ENCODE results near the gene MGLL. TPM values are rescaled to one million over a fixed set of nuclear protein-coding genes. Genes with fewer than 3 reads are reported as not detected.
"Not testable (repeated sequence)": the region's sequence is repeated elsewhere in the genome, so short reads cannot be mapped to it uniquely, and the experiment has no call there.

MGLL gene
- polyA plus RNA-seq, 2 donors: 78.0 to 99.1 TPM

DNA sequence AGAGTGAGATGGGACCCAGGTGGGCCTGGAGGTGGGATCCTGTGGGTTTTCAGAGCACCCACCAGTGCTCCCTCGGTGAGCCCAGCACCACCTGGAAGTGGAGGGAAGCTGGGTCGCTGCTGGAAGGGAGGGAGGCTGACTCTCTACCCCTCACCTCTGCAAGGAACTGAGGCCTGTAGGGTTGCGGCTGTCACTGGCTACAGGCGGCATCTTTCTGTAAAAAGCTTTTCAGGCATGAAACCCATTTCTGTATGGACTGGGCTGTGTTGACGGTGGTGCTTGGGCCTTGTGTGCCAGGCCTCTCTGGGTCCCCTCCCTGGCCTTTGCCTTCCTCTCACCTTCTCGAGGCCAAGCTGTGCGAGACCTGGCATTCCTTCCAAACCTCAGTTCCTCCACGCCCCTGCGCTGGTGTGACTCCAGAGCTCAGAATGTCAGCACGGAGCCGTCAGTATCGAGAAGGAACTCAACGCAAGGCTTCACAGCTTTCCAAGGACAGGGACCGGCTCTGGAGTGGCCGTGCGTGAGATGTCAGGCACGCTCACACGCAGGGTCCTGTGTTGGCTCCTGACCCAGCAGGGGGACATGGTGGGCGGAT, 133.0 kb downstream of the MGLL start:
- Histone ChIP-seq H3K4me1 (ENCODE audit: control insufficient read depth in 2 of 2, insufficient read depth in 2 of 2, low read length in 1 of 2) (peaks cover 0 to 2% of the 10 kb centered on the region in 2 donors), H3K9me3 (ENCODE audit: control insufficient read depth in 2 of 2, insufficient read depth in 1 of 2, low read depth in 1 of 2, low read length in 1 of 2) (no peaks in the 10 kb centered on the region), H3K27ac (ENCODE audit: low read depth in 2 of 2, low read length in 1 of 2) (peak overlapping the region in 1 of 2 donors; percentile 14), H3K4me3 (ENCODE audit: low read depth in 1 of 2, low read length in 2 of 2) (no peak overlapping the region), H3K36me3 (ENCODE audit: control insufficient read depth in 2 of 2, insufficient read depth in 2 of 2, low read length in 1 of 2) (peaks cover 8 to 27% of the 10 kb centered on the region in 2 donors), H3K27me3 (ENCODE audit: control insufficient read depth in 1 of 2, insufficient read depth in 2 of 2, low read length in 2 of 2) (no peaks in the 10 kb centered on the region)
- 89 to 90% methylated on average over 19 of the region's 19 CpGs for WGBS, 2 donors

DNA sequence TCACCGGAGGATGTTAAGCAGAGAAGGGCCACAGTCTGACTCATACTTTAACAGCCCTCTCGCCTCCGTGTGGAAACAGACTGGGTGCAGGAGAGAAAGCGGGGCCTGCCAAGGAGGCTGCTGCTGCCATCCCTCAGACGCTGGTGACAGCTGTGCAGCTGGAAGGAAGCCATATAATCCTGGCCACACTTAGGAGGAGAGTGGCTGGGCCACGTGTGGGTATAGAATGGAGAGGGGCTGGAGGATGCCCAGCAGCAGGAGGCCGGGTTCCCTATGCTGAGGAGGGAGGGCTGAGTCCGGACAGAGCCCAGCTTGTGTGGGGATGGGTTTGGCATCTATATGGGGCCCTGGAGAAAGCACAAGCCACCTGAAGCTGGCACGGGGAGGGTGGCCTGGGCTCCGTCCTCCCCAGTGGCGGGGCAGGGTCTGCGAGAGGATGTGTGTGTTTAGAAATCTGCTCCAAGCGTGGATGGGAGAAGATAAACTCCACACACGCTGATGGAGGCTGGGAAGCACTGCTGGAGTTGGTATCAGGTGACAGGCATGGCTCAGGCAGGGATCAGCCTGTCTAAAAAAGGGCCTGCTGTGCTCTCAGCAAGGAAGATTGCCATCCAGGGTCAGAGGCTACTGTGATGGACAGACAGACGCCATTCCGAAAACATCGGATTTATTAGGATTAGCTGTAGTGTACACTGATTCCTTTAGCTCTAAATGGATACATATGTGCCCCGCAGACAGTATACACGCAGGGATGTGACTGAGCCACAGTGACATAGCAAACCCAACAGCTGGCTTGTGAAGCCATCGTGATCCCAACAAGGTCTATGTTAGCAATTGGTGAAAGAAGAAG, 133.7 kb downstream of the MGLL start:
- no peaks in the 10 kb centered on the region for H3K9me3 ChIP-seq (ENCODE audit: control insufficient read depth in 2 of 2, insufficient read depth in 1 of 2, low read depth in 1 of 2, low read length in 1 of 2)
- H3K4me1 ChIP-seq (ENCODE audit: control insufficient read depth in 2 of 2, insufficient read depth in 2 of 2, low read length in 1 of 2): peaks cover 0 to 2% of the 10 kb centered on the region in 2 donors
- peak overlapping the region in 1 of 2 donors; percentile 22 for H3K27ac ChIP-seq (ENCODE audit: low read depth in 2 of 2, low read length in 1 of 2)
- no peak overlapping the region for H3K4me3 ChIP-seq (ENCODE audit: low read depth in 1 of 2, low read length in 2 of 2)
- peaks cover 8 to 25% of the 10 kb centered on the region in 2 donors for H3K36me3 ChIP-seq (ENCODE audit: control insufficient read depth in 2 of 2, insufficient read depth in 2 of 2, low read length in 1 of 2)
- WGBS, 2 donors: 71 to 78% methylated on average over 20 of the region's 20 CpGs
- no peaks in the 10 kb centered on the region for H3K27me3 ChIP-seq (ENCODE audit: control insufficient read depth in 1 of 2, insufficient read depth in 2 of 2, low read length in 2 of 2)

DNA sequence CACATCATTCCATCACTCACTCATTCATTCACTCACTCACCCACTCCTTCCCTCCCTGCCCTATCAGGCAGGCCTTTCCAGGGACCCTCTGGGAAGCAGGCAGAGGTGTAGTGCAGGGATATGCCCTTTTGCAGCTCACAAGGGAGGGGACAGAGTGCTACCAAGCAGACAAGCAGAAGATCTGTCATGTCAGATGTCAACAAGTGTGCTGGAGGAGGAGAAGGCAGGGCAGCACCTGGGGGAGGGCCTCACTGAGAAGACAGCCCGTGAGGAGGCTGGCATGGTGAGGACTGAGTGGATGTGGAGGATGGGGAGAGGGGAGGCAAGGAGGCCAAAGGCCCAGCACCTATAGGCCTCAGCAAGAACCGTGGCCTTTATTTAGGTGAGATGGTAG, 134.3 kb downstream of the MGLL start:
- H3K27ac ChIP-seq (ENCODE audit: low read depth in 2 of 2, low read length in 1 of 2): no peak overlapping the region
- no peaks in the 10 kb centered on the region for H3K9me3 ChIP-seq (ENCODE audit: control insufficient read depth in 2 of 2, insufficient read depth in 1 of 2, low read depth in 1 of 2, low read length in 1 of 2)
- H3K4me3 ChIP-seq (ENCODE audit: low read depth in 1 of 2, low read length in 2 of 2): no peak overlapping the region
- no peaks in the 10 kb centered on the region for H3K27me3 ChIP-seq (ENCODE audit: control insufficient read depth in 1 of 2, insufficient read depth in 2 of 2, low read length in 2 of 2)
- 68 to 78% methylated on average over 2 of the region's 2 CpGs for WGBS, 2 donors
- peaks cover 0 to 2% of the 10 kb centered on the region in 2 donors for H3K4me1 ChIP-seq (ENCODE audit: control insufficient read depth in 2 of 2, insufficient read depth in 2 of 2, low read length in 1 of 2)
- peaks cover 4 to 24% of the 10 kb centered on the region in 2 donors for H3K36me3 ChIP-seq (ENCODE audit: control insufficient read depth in 2 of 2, insufficient read depth in 2 of 2, low read length in 1 of 2)

DNA sequence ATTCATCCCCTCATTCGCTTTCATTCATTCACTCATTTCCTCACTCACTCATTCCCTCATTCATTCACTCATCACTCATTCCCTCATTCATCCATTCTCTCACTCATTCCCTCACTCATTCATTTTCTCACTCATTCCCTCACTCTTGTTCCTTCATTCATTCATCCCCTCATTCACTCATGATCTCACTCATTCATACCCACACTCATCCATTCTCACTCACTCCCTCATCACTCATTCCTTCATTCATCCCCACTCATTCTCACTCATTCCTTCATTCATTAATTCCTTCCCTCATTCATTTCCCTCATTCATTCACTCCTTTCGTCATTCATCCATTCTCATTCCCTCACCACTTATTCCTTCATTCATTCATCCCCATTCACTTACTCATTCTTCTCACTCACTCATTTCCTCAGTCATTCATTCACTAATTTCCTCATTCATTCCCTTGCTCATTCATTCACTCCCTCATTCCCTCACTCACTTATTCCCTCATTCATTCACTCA, 135.0 kb downstream of the MGLL start:
- Histone ChIP-seq H3K4me1 (ENCODE audit: control insufficient read depth in 2 of 2, insufficient read depth in 2 of 2, low read length in 1 of 2) (peaks cover 0 to 2% of the 10 kb centered on the region in 2 donors), H3K4me3 (ENCODE audit: low read depth in 1 of 2, low read length in 2 of 2) (no peak overlapping the region), H3K9me3 (ENCODE audit: control insufficient read depth in 2 of 2, insufficient read depth in 1 of 2, low read depth in 1 of 2, low read length in 1 of 2) (no peaks in the 10 kb centered on the region), H3K27ac (ENCODE audit: low read depth in 2 of 2, low read length in 1 of 2) (no peak overlapping the region), H3K36me3 (ENCODE audit: control insufficient read depth in 2 of 2, insufficient read depth in 2 of 2, low read length in 1 of 2) (peaks cover under 1 to 16% of the 10 kb centered on the region in 2 donors), H3K27me3 (ENCODE audit: control insufficient read depth in 1 of 2, insufficient read depth in 2 of 2, low read length in 2 of 2) (no peaks in the 10 kb centered on the region)
- 97% methylated on average over 2 of the region's 2 CpGs for WGBS, 2 donors

DNA sequence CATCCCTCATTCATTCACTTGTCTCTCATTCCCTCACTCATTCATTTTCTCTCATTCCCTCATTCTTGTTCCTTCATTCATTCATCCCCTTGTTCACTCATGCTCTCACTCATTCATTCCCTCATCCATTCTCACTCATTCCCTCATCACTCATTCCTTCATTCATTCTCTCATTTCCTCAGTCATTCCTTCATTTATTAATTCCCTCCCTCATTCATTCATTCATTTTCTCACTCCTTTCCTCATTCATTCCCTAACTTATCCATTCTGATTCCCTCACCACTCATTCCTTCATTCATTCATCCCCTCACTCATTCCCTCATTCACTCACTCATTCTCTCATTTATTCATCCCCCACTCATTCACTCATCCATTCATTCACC, 135.8 kb downstream of the MGLL start:
- Histone ChIP-seq H3K4me1 (ENCODE audit: control insufficient read depth in 2 of 2, insufficient read depth in 2 of 2, low read length in 1 of 2) (peaks cover 0 to 2% of the 10 kb centered on the region in 2 donors), H3K36me3 (ENCODE audit: control insufficient read depth in 2 of 2, insufficient read depth in 2 of 2, low read length in 1 of 2) (peaks cover 0 to 11% of the 10 kb centered on the region in 2 donors), H3K27me3 (ENCODE audit: control insufficient read depth in 1 of 2, insufficient read depth in 2 of 2, low read length in 2 of 2) (no peaks in the 10 kb centered on the region), H3K9me3 (ENCODE audit: control insufficient read depth in 2 of 2, insufficient read depth in 1 of 2, low read depth in 1 of 2, low read length in 1 of 2) (no peaks in the 10 kb centered on the region), H3K27ac (ENCODE audit: low read depth in 2 of 2, low read length in 1 of 2) (no peak overlapping the region), H3K4me3 (ENCODE audit: low read depth in 1 of 2, low read length in 2 of 2) (no peak overlapping the region)

DNA sequence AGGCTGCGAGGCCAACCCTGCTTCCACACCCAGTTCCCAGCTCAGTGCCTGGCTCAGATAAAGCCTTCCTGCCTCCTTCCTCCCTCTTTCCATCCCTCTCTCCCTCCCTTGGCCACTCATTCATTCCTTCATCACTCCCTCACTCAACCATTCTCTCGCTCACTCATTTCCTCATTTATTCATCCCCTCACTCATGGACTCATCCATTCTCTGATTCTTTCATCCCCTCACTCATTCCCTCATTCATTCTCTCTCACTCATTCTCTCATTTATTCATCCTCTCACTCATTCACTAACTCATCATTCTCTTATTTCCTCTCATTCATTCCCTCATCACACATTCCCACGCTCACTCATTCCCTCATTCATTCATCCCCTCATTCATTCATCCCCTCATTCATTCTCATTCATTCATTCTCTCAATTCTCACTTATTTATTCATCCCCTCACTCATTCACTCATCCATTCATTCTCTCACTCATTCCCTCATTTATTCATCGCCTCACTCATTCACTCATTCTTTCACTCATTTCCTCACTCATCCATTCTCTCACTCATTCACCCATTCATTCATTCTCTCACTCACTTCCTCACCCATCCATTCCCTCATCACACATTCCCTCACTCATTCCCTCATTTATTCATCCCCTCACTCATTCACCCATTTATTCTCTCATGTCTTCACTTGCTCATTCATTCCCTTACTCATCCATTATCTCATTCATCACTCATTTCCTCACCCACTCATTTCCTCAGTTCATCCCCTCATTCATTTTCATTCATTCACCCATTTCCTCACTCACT, 136.4 kb downstream of the MGLL start:
- no peak overlapping the region for H3K27ac ChIP-seq (ENCODE audit: low read depth in 2 of 2, low read length in 1 of 2)
- no peaks in the 10 kb centered on the region for H3K9me3 ChIP-seq (ENCODE audit: control insufficient read depth in 2 of 2, insufficient read depth in 1 of 2, low read depth in 1 of 2, low read length in 1 of 2)
- 74 to 80% methylated on average over 4 of the region's 4 CpGs for WGBS, 2 donors

DNA sequence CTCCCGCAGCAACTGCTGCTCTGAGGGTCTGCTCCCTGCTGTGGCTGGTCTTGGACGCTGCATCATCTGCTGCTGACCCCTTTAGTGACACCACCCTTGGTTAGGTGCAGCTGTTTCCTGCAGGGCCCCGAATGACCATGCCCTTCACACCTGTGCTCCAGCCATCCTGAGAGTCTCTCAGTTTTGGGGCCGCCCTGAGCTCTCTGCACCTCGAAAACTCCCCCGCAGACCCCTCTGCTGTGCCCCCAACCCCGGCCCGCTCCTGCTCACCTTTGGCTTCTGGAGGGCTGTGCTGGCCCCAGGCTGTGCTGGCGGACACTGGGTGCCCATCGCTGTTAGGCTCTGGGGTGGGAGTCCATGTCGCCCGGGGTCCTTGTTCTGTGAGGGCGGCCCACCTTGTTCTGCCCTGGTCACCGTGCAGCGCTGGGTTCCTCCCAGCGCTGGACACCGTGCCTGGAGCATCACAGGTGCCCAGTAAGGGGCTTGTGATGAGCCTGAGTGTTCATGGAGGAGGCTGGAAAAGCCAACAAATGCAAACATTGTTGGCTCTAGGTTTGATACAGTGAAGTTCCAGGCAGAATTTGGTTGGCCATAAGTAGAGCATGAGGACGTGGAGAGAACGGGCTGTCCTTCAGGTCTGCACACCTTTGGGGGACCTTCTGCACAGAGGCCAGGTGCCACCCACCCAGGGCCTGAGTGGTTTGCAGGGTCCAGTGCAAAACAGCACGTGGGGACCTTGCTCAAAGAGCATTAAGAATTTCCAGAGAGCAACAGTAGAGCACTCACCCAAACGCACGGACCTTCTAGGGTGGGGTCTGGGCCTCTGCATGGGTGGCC, 137.2 kb downstream of the MGLL start:
- Histone ChIP-seq H3K27me3 (ENCODE audit: control insufficient read depth in 1 of 2, insufficient read depth in 2 of 2, low read length in 2 of 2) (no peaks in the 10 kb centered on the region), H3K9me3 (ENCODE audit: control insufficient read depth in 2 of 2, insufficient read depth in 1 of 2, low read depth in 1 of 2, low read length in 1 of 2) (no peaks in the 10 kb centered on the region), H3K27ac (ENCODE audit: low read depth in 2 of 2, low read length in 1 of 2) (no peak overlapping the region), H3K4me3 (ENCODE audit: low read depth in 1 of 2, low read length in 2 of 2) (no peak overlapping the region), H3K4me1 (ENCODE audit: control insufficient read depth in 2 of 2, insufficient read depth in 2 of 2, low read length in 1 of 2) (no peaks in the 10 kb centered on the region), H3K36me3 (ENCODE audit: control insufficient read depth in 2 of 2, insufficient read depth in 2 of 2, low read length in 1 of 2) (peaks cover 0 to 10% of the 10 kb centered on the region in 2 donors)
- 76 to 78% methylated on average over 22 of the region's 22 CpGs for WGBS, 2 donors

More for the DNA sequence above, 136.4 kb downstream of the MGLL start:
- Histone ChIP-seq H3K4me3 (ENCODE audit: low read depth in 1 of 2, low read length in 2 of 2) (no peak overlapping the region), H3K4me1 (ENCODE audit: control insufficient read depth in 2 of 2, insufficient read depth in 2 of 2, low read length in 1 of 2) (peaks cover 0 to 2% of the 10 kb centered on the region in 2 donors), H3K27me3 (ENCODE audit: control insufficient read depth in 1 of 2, insufficient read depth in 2 of 2, low read length in 2 of 2) (no peaks in the 10 kb centered on the region), H3K36me3 (ENCODE audit: control insufficient read depth in 2 of 2, insufficient read depth in 2 of 2, low read length in 1 of 2) (peaks cover 0 to 8% of the 10 kb centered on the region in 2 donors)

DNA sequence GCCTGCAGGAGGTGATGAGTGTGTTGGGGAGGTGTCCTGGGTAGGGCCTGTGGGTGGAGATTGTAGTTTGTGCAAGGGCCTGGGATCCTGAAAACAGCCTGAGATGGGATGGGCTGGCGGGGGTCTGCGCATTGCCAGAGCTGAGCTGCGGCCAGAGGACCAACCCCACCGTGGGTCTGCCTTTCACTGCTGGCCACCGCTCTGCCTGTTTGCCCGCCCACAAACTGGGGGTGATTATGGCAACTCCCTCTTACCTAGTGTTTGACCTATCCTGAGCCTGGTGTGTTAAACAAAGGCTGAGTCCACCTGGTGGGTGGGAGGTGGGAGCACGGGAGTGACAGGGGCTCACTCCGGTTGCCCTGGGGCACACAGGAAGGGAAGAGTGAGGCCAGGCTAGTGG, 139.8 kb downstream of the MGLL start:
- Histone ChIP-seq H3K27me3 (ENCODE audit: control insufficient read depth in 1 of 2, insufficient read depth in 2 of 2, low read length in 2 of 2) (no peaks in the 10 kb centered on the region), H3K9me3 (ENCODE audit: control insufficient read depth in 2 of 2, insufficient read depth in 1 of 2, low read depth in 1 of 2, low read length in 1 of 2) (no peaks in the 10 kb centered on the region), H3K4me3 (ENCODE audit: low read depth in 1 of 2, low read length in 2 of 2) (no peak overlapping the region), H3K27ac (ENCODE audit: low read depth in 2 of 2, low read length in 1 of 2) (no peak overlapping the region), H3K4me1 (ENCODE audit: control insufficient read depth in 2 of 2, insufficient read depth in 2 of 2, low read length in 1 of 2) (no peaks in the 10 kb centered on the region), H3K36me3 (ENCODE audit: control insufficient read depth in 2 of 2, insufficient read depth in 2 of 2, low read length in 1 of 2) (peaks cover 0 to 9% of the 10 kb centered on the region in 2 donors)
- WGBS, 2 donors: 78 to 84% methylated on average over 8 of the region's 8 CpGs

DNA sequence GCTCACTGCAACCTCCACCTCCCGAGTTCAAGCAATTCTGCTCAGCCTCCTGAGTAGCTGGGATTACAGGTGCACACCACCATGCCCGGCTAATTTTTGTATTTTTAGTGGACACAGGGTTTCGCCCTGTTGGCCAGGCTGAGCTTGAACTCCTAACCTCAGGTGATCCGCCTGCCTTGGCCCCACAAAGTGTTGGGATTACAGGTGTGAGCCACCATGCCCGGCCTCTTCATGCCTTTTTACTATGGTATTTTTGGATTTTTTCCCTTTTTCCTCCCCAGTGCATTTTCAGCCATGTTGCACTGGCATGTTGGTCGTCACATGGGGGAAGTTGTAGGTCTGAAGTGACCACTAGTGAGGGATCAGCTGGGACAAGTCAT, 140.2 kb downstream of the MGLL start:
- H3K27me3 ChIP-seq (ENCODE audit: control insufficient read depth in 1 of 2, insufficient read depth in 2 of 2, low read length in 2 of 2); H3K36me3 ChIP-seq (ENCODE audit: control insufficient read depth in 2 of 2, insufficient read depth in 2 of 2, low read length in 1 of 2); H3K4me3 ChIP-seq (ENCODE audit: low read depth in 1 of 2, low read length in 2 of 2); H3K4me1 ChIP-seq (ENCODE audit: control insufficient read depth in 2 of 2, insufficient read depth in 2 of 2, low read length in 1 of 2); H3K27ac ChIP-seq (ENCODE audit: low read depth in 2 of 2, low read length in 1 of 2); H3K9me3 ChIP-seq (ENCODE audit: control insufficient read depth in 2 of 2, insufficient read depth in 1 of 2, low read depth in 1 of 2, low read length in 1 of 2): not testable (repeated sequence)
- 90 to 94% methylated on average over 6 of the region's 6 CpGs for WGBS, 2 donors

All from esophagus (tissue), 2 donors.